ENCODE measurements around the gene TPD52L1. TPM values are rescaled to one million over a fixed set of nuclear protein-coding genes. Genes with fewer than 3 reads are reported as not detected.

TPD52L1 gene
- total and polyA plus RNA-seq, 2 of the 13 experiments (the other 11 are each of a cell fraction or from before 2014, with no cell fraction given): 0.49 to 0.53 TPM

GRCh38 chr6:125268765-125269164, 115.2 kb downstream of the TPD52L1 start:
- Histone ChIP-seq H3K9ac (ENCODE audit: insufficient read depth, low read depth, low read length) (no peak overlapping the region), H3K27me3 (ENCODE audit: control insufficient read depth in 1 of 2, insufficient read depth in 2 of 2, low read length in 2 of 2) (no peaks in the 10 kb centered on the region), H3K27ac (ENCODE audit: extremely low read length, insufficient read depth, low read length) (no peak overlapping the region), H3K4me1 (ENCODE audit: insufficient read depth, low read length) (no peaks in the 10 kb centered on the region), H3K36me3 (replicated peaks in 1 of 2; ENCODE audit: control insufficient read depth in 1 of 2, insufficient read depth in 2 of 2, low read length in 2 of 2) (peaks cover 1 to 12% of the 10 kb centered on the region in 2 experiments; a peak in 3 of 5 replicates), H3K4me3 (replicated peaks in 1 of 3; ENCODE audit: insufficient read depth in 1 of 3, low read depth in 2 of 3, low read length in 3 of 3) (no peak overlapping the region), H4K20me1 (ENCODE audit: insufficient read depth, low read length) (no peaks in the 10 kb centered on the region), H3K9me3 (ENCODE audit: low read length) (no peaks in the 10 kb centered on the region), H2AFZ (ENCODE audit: low read length) (no peak overlapping the region), H3K79me2 (ENCODE audit: insufficient read depth, low read length) (no peaks in the 10 kb centered on the region), H3K4me2 (ENCODE audit: low read depth, low read length) (no peak overlapping the region)
- ChIA-PET POLR2A (no interaction called here), CTCF (ENCODE audit: low intra/inter-chr PET ratio, low total read pairs) (no interaction called here)
- no TSS peak for BruUV-seq (replicated peaks)
- FAIRE-seq (no peak), ATAC-seq (no peak), DNase-seq (ENCODE audit: low spot score) (no peak)
- WGBS (ENCODE audit: low lambda C conversion rate): 81% methylated on average over 4 of the region's 4 CpGs
- in situ Hi-C loops (cut with HindIII; ENCODE audit: extremely low pct_ligation_motif_present, low pct_unique_long_range_greater_than_20kb): no loop called here
- intact Hi-C loops (cut with micrococcal nuclease; ENCODE audit: unreplicated experiment): no loop called here
- TF ChIP-seq ZNF260 (CRISPR knock-in tag; IDR thresholded peaks at IDR 0.05; ENCODE audit: borderline replicate concordance, low read depth) (no peak), ESRRA (CRISPR knock-in tag; IDR thresholded peaks at IDR 0.05; ENCODE audit: low read depth) (no peak), PTBP1 (IDR thresholded peaks at IDR 0.05; ENCODE audit: low read depth, low read length, poor library complexity, severe bottlenecking) (no peak), ZNF687 (CRISPR knock-in tag; IDR thresholded peaks at IDR 0.05) (no peak), TFDP2 (CRISPR knock-in tag; IDR thresholded peaks at IDR 0.05) (no peak), FOXP4 (CRISPR knock-in tag; IDR thresholded peaks at IDR 0.05) (no peak), HOMEZ (CRISPR knock-in tag; IDR thresholded peaks at IDR 0.05; ENCODE audit: low read depth) (no peak), NR3C1 (CRISPR knock-in tag; IDR thresholded peaks at IDR 0.05) (no peak), TRIM22 (IDR thresholded peaks at IDR 0.05) (no peak), THAP7 (CRISPR knock-in tag; IDR thresholded peaks at IDR 0.05) (no peak), ZFX (CRISPR knock-in tag; IDR thresholded peaks at IDR 0.05; ENCODE audit: low read depth) (no peak), ZNF615 (CRISPR knock-in tag; IDR thresholded peaks at IDR 0.05; ENCODE audit: borderline replicate concordance) (no peak)
